ENCODE results near the gene CCR3. TPM values are rescaled to one million over a fixed set of nuclear protein-coding genes. Genes with fewer than 3 reads are reported as not detected.

The CCR3 gene
- total and polyA plus RNA-seq, 2 experiments from 2014 or later: not detected

DNA sequence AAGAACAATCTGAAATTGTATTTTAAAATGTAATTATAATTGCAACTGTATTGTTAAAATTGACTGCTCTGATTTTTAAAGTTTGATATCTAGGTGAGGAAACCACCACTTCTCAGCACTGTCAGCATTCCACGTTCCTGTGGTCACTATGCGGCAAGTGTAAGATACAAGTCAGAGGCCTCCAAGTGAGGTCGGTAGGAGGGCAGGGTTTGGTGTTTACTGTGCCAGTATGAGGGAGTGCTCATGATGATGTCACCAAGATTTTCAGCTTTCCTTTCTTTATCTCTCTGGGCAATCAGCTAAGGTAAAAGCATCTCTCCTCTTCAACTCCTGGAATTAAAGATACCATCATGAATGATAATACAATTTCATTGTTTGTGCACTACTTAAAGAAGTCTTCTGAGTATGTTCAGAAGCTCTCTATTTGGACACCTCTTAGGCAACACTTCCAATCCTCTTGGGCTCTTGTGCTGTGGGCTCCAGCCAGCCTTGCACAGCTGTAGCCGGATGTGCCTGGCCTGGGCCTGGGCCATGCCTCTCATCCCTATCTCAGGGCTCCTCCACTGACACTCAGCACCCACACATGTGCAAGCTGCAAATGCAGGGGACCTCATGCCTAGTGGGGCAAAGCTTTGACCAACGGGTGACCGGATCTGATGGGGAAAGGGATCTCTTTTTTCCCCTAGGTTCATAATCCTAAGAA, 42.9 kb downstream of the CCR3 start:
- Mint-ChIP-seq H3K9me3 (peaks cover 1% of the 10 kb centered on the region), H3K4me1 (no peaks in the 10 kb centered on the region), H3K36me3 (ENCODE audit: low read depth) (no peaks in the 10 kb centered on the region), H3K27me3 (ENCODE audit: insufficient read depth, low read depth, poor library complexity) (no peaks in the 10 kb centered on the region), H3K27ac (no peak overlapping the region), H3K4me3 (no peak overlapping the region)
- Histone ChIP-seq H3K27me3 (ENCODE audit: insufficient read depth) (no peaks in the 10 kb centered on the region), H3F3A (replicated peaks; ENCODE audit: low read depth) (no peaks in the 10 kb centered on the region), H2AFZ (no peak overlapping the region), H3K36me3 (ENCODE audit: insufficient read depth) (no peaks in the 10 kb centered on the region), H3K27ac (ENCODE audit: low read depth) (no peak overlapping the region), H3K4me2 (no peak overlapping the region), H3K79me2 (replicated peaks; ENCODE audit: insufficient read depth) (no peaks in the 10 kb centered on the region), H4K20me1 (replicated peaks; ENCODE audit: insufficient read depth) (no peaks in the 10 kb centered on the region), H3K4me3 (no peak overlapping the region), H3K4me1 (ENCODE audit: insufficient read depth) (no peaks in the 10 kb centered on the region), H3K9me2 (ENCODE audit: insufficient read depth) (0 out of 2 replicates have a peak, but pooled peaks cover 3% of the 10 kb centered on the region)
- ATAC-seq (no peak), DNase-seq (ENCODE audit: low spot score) (no peak)
- no peak for TF ChIP-seq POLR2AphosphoS5 (IDR thresholded peaks at IDR 0.05; ENCODE audit: low read depth)
- TF ChIP-seq, protein P1, sequence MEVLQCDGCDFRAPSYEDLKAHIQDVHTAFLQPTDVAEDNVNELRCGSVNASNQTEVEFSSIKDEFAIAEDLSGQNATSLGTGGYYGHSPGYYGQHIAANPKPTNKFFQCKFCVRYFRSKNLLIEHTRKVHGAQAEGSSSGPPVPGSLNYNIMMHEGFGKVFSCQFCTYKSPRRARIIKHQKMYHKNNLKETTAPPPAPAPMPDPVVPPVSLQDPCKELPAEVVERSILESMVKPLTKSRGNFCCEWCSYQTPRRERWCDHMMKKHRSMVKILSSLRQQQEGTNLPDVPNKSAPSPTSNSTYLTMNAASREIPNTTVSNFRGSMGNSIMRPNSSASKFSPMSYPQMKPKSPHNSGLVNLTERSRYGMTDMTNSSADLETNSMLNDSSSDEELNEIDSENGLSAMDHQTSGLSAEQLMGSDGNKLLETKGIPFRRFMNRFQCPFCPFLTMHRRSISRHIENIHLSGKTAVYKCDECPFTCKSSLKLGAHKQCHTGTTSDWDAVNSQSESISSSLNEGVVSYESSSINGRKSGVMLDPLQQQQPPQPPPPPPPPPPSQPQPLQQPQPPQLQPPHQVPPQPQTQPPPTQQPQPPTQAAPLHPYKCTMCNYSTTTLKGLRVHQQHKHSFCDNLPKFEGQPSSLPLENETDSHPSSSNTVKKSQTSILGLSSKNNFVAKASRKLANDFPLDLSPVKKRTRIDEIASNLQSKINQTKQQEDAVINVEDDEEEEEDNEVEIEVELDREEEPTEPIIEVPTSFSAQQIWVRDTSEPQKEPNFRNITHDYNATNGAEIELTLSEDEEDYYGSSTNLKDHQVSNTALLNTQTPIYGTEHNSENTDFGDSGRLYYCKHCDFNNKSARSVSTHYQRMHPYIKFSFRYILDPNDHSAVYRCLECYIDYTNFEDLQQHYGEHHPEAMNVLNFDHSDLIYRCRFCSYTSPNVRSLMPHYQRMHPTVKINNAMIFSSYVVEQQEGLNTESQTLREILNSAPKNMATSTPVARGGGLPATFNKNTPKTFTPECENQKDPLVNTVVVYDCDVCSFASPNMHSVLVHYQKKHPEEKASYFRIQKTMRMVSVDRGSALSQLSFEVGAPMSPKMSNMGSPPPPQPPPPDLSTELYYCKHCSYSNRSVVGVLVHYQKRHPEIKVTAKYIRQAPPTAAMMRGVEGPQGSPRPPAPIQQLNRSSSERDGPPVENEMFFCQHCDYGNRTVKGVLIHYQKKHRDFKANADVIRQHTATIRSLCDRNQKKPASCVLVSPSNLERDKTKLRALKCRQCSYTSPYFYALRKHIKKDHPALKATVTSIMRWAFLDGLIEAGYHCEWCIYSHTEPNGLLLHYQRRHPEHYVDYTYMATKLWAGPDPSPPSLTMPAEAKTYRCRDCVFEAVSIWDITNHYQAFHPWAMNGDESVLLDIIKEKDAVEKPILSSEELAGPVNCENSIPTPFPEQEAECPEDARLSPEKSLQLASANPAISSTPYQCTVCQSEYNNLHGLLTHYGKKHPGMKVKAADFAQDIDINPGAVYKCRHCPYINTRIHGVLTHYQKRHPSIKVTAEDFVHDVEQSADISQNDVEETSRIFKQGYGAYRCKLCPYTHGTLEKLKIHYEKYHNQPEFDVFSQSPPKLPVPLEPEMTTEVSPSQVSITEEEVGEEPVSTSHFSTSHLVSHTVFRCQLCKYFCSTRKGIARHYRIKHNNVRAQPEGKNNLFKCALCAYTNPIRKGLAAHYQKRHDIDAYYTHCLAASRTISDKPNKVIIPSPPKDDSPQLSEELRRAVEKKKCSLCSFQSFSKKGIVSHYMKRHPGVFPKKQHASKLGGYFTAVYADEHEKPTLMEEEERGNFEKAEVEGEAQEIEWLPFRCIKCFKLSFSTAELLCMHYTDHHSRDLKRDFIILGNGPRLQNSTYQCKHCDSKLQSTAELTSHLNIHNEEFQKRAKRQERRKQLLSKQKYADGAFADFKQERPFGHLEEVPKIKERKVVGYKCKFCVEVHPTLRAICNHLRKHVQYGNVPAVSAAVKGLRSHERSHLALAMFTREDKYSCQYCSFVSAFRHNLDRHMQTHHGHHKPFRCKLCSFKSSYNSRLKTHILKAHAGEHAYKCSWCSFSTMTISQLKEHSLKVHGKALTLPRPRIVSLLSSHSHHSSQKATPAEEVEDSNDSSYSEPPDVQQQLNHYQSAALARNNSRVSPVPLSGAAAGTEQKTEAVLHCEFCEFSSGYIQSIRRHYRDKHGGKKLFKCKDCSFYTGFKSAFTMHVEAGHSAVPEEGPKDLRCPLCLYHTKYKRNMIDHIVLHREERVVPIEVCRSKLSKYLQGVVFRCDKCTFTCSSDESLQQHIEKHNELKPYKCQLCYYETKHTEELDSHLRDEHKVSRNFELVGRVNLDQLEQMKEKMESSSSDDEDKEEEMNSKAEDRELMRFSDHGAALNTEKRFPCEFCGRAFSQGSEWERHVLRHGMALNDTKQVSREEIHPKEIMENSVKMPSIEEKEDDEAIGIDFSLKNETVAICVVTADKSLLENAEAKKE (CRISPR knock-in tag; IDR thresholded peaks at IDR 0.05): no peak
- TF ChIP-seq NANOG (IDR thresholded peaks at IDR 0.05; ENCODE audit: borderline replicate concordance): no peak

DNA sequence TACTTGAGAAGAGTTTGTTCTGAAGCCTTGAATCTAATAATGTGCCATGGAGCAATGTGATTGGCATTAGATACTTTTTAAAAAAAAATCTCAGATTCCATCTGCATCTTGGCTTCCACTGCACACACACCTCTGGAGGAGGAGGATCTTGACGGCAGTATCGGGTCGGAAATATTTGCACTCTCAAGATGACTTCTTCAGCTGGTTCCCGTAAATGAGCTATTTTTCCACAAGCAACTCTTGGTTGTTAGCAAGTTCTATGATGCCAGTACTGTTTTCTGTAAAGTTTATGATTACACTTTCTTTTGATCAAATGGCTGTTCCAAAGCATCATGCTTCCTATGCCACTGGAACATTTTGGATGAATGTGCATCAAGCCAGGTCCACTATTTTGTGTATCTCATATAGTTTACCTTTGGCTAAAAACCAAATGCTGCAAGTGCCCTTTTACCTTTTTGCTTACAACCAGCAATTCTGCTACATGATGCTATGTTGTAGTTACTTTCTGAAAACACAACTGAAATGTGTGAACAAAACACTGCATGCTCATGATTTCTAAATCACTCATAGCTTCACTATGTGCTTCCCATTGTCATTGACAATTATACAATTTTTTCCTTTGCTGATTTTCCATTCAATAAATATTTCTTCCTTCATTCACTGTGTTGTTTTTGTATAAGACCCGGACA, 43.8 kb downstream of the CCR3 start:
- Histone ChIP-seq H3K9me2 (ENCODE audit: insufficient read depth) (0 out of 2 replicates have a peak, but pooled peaks cover 3% of the 10 kb centered on the region), H3K36me3 (ENCODE audit: insufficient read depth) (no peaks in the 10 kb centered on the region), H3K4me3 (no peak overlapping the region), H3K4me1 (ENCODE audit: insufficient read depth) (no peaks in the 10 kb centered on the region), H3K4me2 (no peak overlapping the region), H2AFZ (no peak overlapping the region), H3F3A (replicated peaks; ENCODE audit: low read depth) (no peaks in the 10 kb centered on the region), H3K27ac (ENCODE audit: low read depth) (no peak overlapping the region), H3K27me3 (ENCODE audit: insufficient read depth) (no peaks in the 10 kb centered on the region), H4K20me1 (replicated peaks; ENCODE audit: insufficient read depth) (no peaks in the 10 kb centered on the region), H3K79me2 (replicated peaks; ENCODE audit: insufficient read depth) (no peaks in the 10 kb centered on the region)
- H3K27ac Mint-ChIP-seq: no peak overlapping the region
- no peaks in the 10 kb centered on the region for H3K9me3 Mint-ChIP-seq
- H3K27me3 Mint-ChIP-seq (ENCODE audit: insufficient read depth, low read depth, poor library complexity): peaks cover 3% of the 10 kb centered on the region
- no peaks in the 10 kb centered on the region for H3K4me1 Mint-ChIP-seq
- no peak for ATAC-seq
- DNase-seq (ENCODE audit: low spot score): no peak
- no peak overlapping the region for H3K4me3 Mint-ChIP-seq
- H3K36me3 Mint-ChIP-seq (ENCODE audit: low read depth): no peaks in the 10 kb centered on the region
- no peak for TF ChIP-seq JUNB (IDR thresholded peaks at IDR 0.05; ENCODE audit: unreplicated experiment)
- TF ChIP-seq ETS1 (IDR thresholded peaks at IDR 0.05): no peak
- no peak for TF ChIP-seq POLR2AphosphoS5 (IDR thresholded peaks at IDR 0.05; ENCODE audit: low read depth)
- TF ChIP-seq EZH2 (IDR thresholded peaks at IDR 0.05; ENCODE audit: low read depth, unreplicated experiment): no peak
